Activated CD8-positive, alpha-beta T cell treated with anti-CD3 and anti-CD28 coated beads for 36 hours (primary cell): ENCODE measurements around the gene HMG20B. TPM values are rescaled to one million over a fixed set of nuclear protein-coding genes. Genes with fewer than 3 reads are reported as not detected.

Source experiments
- ATAC-seq: fragments of 200-7000 bp; cut with Tn5 transposase; one replicate; pipeline ENCODE4 v1.10.0; 2021; ENCODE audit warnings: mild to moderate bottlenecking, moderate library complexity
- CTCF ChIA-PET: fragments of 350-600 bp; sonication (Branson Sonifier 250); formaldehyde crosslinking; loops from one replicate; lab custom pipeline; 2021; ENCODE audit warnings: antibody characterized with exemption; lab: Charles Lee
- POLR2A ChIA-PET: fragments of 350-600 bp; sonication (Branson Sonifier 250); formaldehyde crosslinking; loops from one replicate; lab custom pipeline; 2021; ENCODE audit warnings: antibody characterized with exemption; lab: Charles Lee
- DNase-seq: peaks from one replicate; pipeline ENCODE4 v3.0.0-alpha.2; 2020
- H3K27ac Mint-ChIP-seq: one replicate; pipeline ENCODE4 v1.8.0; 2021; ENCODE audit warnings: mild to moderate bottlenecking, mixed read lengths
- H3K27me3 Mint-ChIP-seq: one replicate; pipeline ENCODE4 v1.8.0; 2021; ENCODE audit warnings: mixed read lengths
- H3K36me3 Mint-ChIP-seq: one replicate; pipeline ENCODE4 v1.8.0; 2021; ENCODE audit warnings: low read depth, mixed read lengths
- H3K4me1 Mint-ChIP-seq: one replicate; pipeline ENCODE4 v1.8.0; 2021; ENCODE audit warnings: low read depth, mixed read lengths
- H3K4me3 Mint-ChIP-seq: one replicate; pipeline ENCODE4 v1.8.0; 2021; ENCODE audit warnings: mild to moderate bottlenecking, moderate library complexity, mixed read lengths
- H3K9me3 Mint-ChIP-seq: one replicate; pipeline ENCODE4 v1.8.0; 2021; ENCODE audit warnings: mixed read lengths
- intact Hi-C: fragments of 100-400 bp; cut with micrococcal nuclease; formaldehyde crosslinking; loops from one replicate; pipeline ENCODE4 v1.10.0; 2022
- total RNA-seq, 2 experiments: library from RNA; stranded (reverse); gene quantifications; one replicate each; pipeline ENCODE4 v1.2.3, GENCODE V29; 2021
- TF ChIP-seq, protein P1 (sequence below): fragments of 200-600 bp; IDR thresholded peaks from one replicate; pipeline ENCODE4 v1.8.0; 2022; ENCODE audit warnings: antibody characterized with exemption, mild to moderate bottlenecking

HMG20B gene
- total RNA-seq, 2 experiments from 2014 or later: 42.7 to 47.3 TPM

DNA sequence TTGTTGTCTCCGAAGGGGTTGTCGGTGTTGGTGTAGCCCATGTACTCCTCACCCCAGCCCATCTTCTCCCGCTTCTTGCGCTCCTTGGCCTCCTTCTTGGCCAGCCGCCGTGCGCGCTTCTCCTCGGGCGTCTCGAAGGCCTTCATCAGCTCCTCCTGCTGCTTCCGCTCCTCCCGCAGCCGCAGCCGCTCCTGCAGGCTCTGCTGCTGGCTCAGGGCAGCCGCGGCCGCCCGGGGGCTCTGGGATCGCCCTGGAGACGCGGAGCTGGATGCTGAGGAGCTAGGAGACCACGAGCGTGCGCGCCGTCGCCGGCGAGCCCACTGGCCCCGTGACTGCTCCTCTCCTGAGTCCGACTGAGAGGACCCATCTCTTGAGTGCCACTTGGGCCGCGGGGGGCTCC is 51.0 kb downstream of the HMG20B start:
- no peak overlapping the region for H3K4me3 Mint-ChIP-seq
- no peaks in the 10 kb centered on the region for H3K27me3 Mint-ChIP-seq
- H3K36me3 Mint-ChIP-seq: peaks cover 6% of the 10 kb centered on the region
- CTCF ChIA-PET: interaction anchor here (1.0 kb wide), 1 partner anchor 77 kb away, joined by 4 read pairs; no protein-coding TSS in a partner anchor
- DNase-seq (no peak), ATAC-seq (no peak)
- POLR2A ChIA-PET: no interaction called here
- no peaks in the 10 kb centered on the region for H3K9me3 Mint-ChIP-seq
- H3K27ac Mint-ChIP-seq: no peak overlapping the region
- TF ChIP-seq, protein P1, sequence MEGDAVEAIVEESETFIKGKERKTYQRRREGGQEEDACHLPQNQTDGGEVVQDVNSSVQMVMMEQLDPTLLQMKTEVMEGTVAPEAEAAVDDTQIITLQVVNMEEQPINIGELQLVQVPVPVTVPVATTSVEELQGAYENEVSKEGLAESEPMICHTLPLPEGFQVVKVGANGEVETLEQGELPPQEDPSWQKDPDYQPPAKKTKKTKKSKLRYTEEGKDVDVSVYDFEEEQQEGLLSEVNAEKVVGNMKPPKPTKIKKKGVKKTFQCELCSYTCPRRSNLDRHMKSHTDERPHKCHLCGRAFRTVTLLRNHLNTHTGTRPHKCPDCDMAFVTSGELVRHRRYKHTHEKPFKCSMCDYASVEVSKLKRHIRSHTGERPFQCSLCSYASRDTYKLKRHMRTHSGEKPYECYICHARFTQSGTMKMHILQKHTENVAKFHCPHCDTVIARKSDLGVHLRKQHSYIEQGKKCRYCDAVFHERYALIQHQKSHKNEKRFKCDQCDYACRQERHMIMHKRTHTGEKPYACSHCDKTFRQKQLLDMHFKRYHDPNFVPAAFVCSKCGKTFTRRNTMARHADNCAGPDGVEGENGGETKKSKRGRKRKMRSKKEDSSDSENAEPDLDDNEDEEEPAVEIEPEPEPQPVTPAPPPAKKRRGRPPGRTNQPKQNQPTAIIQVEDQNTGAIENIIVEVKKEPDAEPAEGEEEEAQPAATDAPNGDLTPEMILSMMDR: no peak
- peaks cover 23% of the 10 kb centered on the region for H3K4me1 Mint-ChIP-seq
- intact Hi-C loops: no loop called here

DNA sequence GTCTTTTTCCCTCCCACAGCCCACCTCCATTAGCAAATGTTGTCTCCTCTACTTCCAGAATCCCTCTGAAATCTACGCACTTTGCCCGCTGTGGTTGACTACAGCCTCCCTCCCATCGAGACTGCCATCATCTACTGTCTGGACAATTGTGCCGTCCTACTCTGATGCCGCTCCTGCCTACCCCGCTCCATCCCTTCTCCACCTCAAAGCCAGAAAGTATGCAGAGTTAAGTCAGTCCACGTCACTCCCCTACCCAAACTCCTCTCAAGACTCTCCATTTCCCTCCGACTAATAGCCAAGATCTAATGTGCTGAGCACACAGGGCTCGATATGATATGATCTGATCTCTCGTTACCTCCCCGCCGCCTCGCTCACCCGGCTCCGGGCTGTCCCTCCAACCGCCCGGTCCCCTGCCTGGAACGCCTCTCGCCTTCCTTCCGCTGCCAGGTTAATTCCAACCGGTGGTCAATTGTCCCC is 53.3 kb downstream of the HMG20B start:
- no peaks in the 10 kb centered on the region for H3K27me3 Mint-ChIP-seq
- POLR2A ChIA-PET: no interaction called here
- H3K4me1 Mint-ChIP-seq: peaks cover 23% of the 10 kb centered on the region
- TF ChIP-seq, protein P1: no peak
- H3K36me3 Mint-ChIP-seq: peaks cover 6% of the 10 kb centered on the region
- intact Hi-C loops: no loop called here
- peak; percentile 29 for DNase-seq
- peak overlapping the region; percentile 85 for H3K4me3 Mint-ChIP-seq
- CTCF ChIA-PET: interaction anchor here (1.3 kb wide), 1 partner anchor 18 kb away, joined by 3 read pairs; no protein-coding TSS in a partner anchor
- H3K9me3 Mint-ChIP-seq: no peaks in the 10 kb centered on the region
- peak; percentile 3 for ATAC-seq
- H3K27ac Mint-ChIP-seq: peak overlapping the region; percentile 99

DNA sequence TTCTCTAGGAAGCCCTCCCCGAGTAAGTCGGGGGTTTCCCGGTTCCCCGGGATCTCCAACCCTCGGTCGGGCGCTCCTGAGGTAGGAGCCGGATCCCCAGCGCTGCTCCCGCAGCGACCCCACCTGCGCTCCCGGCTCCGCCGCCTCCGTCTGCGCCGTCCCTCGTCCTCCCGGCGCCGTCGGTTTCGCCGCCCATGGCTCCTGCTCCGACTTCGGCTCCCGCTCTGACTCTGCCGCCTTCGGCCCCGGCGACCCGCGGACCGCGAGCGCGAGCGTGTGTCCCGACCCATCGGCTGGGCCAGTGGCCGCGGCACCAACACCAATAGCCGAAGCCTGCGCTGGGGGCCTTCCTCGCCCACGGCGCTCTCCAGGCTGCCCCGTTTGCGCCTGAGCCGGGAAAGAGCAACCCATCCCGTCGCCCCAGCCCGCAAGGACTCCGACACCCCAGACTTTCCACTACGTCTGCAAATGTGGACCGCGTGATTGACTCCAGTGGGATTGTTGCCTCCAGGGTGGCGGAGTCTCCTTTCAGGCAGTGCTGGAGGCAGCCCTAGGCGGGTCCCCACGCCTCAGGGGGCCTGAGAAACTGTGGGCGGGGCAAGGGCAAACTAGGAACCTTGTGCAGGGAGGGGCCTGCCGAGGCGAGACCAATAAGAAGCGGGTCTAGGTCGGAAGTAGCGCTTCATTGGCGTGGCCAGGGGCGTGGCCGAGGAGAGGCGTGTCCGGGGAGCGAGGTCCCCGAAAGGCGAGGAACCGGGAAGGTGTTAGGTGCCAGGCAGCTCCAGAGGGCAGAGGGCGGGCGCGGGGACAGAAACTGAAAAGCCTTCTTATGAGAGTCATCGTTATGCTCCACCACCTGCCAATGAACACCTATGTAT is 54.0 kb downstream of the HMG20B start, which contains the start of gene CACTIN:
Gene CACTIN (minus strand): TSS at position 318 of the 878 bp plus-strand sequence. CDS start 28 bp downstream, at position 290.
- TF ChIP-seq, protein P1: no peak
- H3K36me3 Mint-ChIP-seq: peaks cover 4% of the 10 kb centered on the region
- H3K4me1 Mint-ChIP-seq: peaks cover 23% of the 10 kb centered on the region
- peak; percentile 99 for DNase-seq
- POLR2A ChIA-PET: interaction anchor here (0.8 to 1.5 kb wide), 5 partner anchors 40 to 72 kb away, joined by 3 to 5 read pairs (median 3); partner anchors contain the start of gene MFSD12
- intact Hi-C loops: no loop called here
- CTCF ChIA-PET: interaction anchor here (1.0 to 2.1 kb wide), 4 partner anchors 42 to 195 kb away, joined by 3 to 7 read pairs (median 4); partner anchors contain the start of gene GIPC3
- H3K9me3 Mint-ChIP-seq: no peaks in the 10 kb centered on the region
- H3K27ac Mint-ChIP-seq: peak within 1 kb of the TSS; percentile 99
- peak within 1 kb of the TSS; percentile 85 for H3K4me3 Mint-ChIP-seq
- peak; percentile 99 for ATAC-seq
- no peaks in the 10 kb centered on the region for H3K27me3 Mint-ChIP-seq

DNA sequence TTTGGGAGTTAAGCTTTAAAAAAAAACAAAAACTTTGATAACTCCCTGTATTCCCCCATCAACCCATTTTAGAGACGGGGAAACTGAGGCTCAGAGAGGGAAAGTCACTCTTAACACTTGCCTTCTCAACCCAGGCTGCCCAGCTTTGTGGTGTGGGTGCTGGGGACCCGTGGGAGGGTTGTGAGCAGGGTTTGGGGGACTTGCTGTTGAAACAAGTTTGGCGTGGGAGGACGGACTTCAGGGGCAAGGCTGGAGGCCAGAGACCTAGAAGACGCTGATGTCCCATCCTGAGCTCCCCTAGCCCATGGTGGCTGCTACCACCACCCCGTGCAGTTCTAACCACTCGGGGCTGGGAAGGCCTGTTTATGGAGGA is 54.6 kb downstream of the HMG20B start:
- no peaks in the 10 kb centered on the region for H3K9me3 Mint-ChIP-seq
- TF ChIP-seq, protein P1: no peak
- no peak overlapping the region for H3K27ac Mint-ChIP-seq
- H3K36me3 Mint-ChIP-seq: peaks cover 2% of the 10 kb centered on the region
- H3K27me3 Mint-ChIP-seq: no peaks in the 10 kb centered on the region
- peaks cover 23% of the 10 kb centered on the region for H3K4me1 Mint-ChIP-seq
- POLR2A ChIA-PET: interaction anchor here (0.8 to 1.5 kb wide), 5 partner anchors 39 to 73 kb away, joined by 3 to 5 read pairs (median 3); partner anchors contain the start of gene MFSD12
- ATAC-seq (no peak), DNase-seq (no peak)
- CTCF ChIA-PET: interaction anchor here (1.0 to 2.1 kb wide), 4 partner anchors 42 to 195 kb away, joined by 3 to 7 read pairs (median 4); partner anchors contain the start of gene GIPC3
- peak overlapping the region; percentile 85 for H3K4me3 Mint-ChIP-seq
- intact Hi-C loops: no loop called here

Other genes starting within 250 kb of the HMG20B start
- 10 to 100 TPM; 19.0 to 20.8 TPM for gene NFIC, start 206.4 kb upstream of the HMG20B start, total RNA-seq
- gene SMIM24, start 92.4 kb upstream of the HMG20B start, total RNA-seq: 1 to 10 TPM; 1.6 to 3.8 TPM
- gene SMIM44, start 89.5 kb upstream of the HMG20B start, total RNA-seq: not detected
- gene DOHH, start 72.3 kb upstream of the HMG20B start, total RNA-seq: 10 to 100 TPM; 15.7 to 17.0 TPM
- 10 to 100 TPM; 39.9 to 40.9 TPM for gene FZR1, start 66.6 kb upstream of the HMG20B start, total RNA-seq
- gene TEKTIP1, start 33.8 kb upstream of the HMG20B start, total RNA-seq: 1 to 10 TPM; 1.6 to 2.4 TPM
- 10 to 100 TPM; 62.4 to 63.5 TPM for gene MFSD12, start 15.4 kb upstream of the HMG20B start, total RNA-seq
- gene GIPC3, start 12.5 kb downstream of the HMG20B start, total RNA-seq: under 1 TPM; 0.09 to 0.14 TPM
- 1 to 10 TPM; 2.7 to 3.0 TPM for gene TBXA2R, start 33.9 kb downstream of the HMG20B start, total RNA-seq
- gene CACTIN, start 53.8 kb downstream of the HMG20B start, total RNA-seq: 10 to 100 TPM; 25.9 to 28.5 TPM
- gene PIP5K1C, start 127.5 kb downstream of the HMG20B start, total RNA-seq: 10 to 100 TPM; 20.4 to 22.2 TPM
- gene TJP3, start 135.4 kb downstream of the HMG20B start, total RNA-seq: 1 to 10 TPM in 1 of 2 experiments, under 1 TPM in 1; 0.69 to 2.4 TPM
- 10 to 100 TPM; 28.0 to 29.1 TPM for gene APBA3, start 188.7 kb downstream of the HMG20B start, total RNA-seq
- gene MRPL54, start 189.7 kb downstream of the HMG20B start, total RNA-seq: 10 to 100 TPM; 47.4 to 50.9 TPM
- gene RAX2, start 199.3 kb downstream of the HMG20B start, total RNA-seq: not detected
- 10 to 100 TPM; 37.6 to 39.6 TPM for gene MATK, start 213.4 kb downstream of the HMG20B start, total RNA-seq